NB4 (cell line): ENCODE results near the gene CPNE5.

Source experiments
- DNase-seq: peaks from one replicate; pipeline ENCODE4 v3.0.0; 2010; ENCODE audit warnings: low read depth
- H3K4me3 ChIP-seq: one replicate; pipeline ENCODE4 v1.5.1; 2011; ENCODE audit warnings: mild to moderate bottlenecking, low read depth, low read length, moderate library complexity
- MYC ChIP-seq: IDR thresholded peaks from 2 replicates; pipeline ENCODE4 v1.6.1; 2011; ENCODE audit warnings: low read depth, low read length
- POLR2A ChIP-seq: IDR thresholded peaks from 2 replicates; pipeline ENCODE4 v1.6.1; 2011; ENCODE audit warnings: mild to moderate bottlenecking; ENCODE audit not compliant: insufficient read length; ENCODE audit errors: extremely low read depth
- TF ChIP-seq, protein P1 (sequence below): IDR thresholded peaks from one replicate; pipeline ENCODE4 v1.5.1; 2012; ENCODE audit warnings: low read depth, low read length
- TF ChIP-seq, protein P2 (sequence below): IDR thresholded peaks from 2 replicates; pipeline ENCODE4 v1.6.1; 2011; ENCODE audit warnings: low read depth, low read length

Gene CPNE5

DNA sequence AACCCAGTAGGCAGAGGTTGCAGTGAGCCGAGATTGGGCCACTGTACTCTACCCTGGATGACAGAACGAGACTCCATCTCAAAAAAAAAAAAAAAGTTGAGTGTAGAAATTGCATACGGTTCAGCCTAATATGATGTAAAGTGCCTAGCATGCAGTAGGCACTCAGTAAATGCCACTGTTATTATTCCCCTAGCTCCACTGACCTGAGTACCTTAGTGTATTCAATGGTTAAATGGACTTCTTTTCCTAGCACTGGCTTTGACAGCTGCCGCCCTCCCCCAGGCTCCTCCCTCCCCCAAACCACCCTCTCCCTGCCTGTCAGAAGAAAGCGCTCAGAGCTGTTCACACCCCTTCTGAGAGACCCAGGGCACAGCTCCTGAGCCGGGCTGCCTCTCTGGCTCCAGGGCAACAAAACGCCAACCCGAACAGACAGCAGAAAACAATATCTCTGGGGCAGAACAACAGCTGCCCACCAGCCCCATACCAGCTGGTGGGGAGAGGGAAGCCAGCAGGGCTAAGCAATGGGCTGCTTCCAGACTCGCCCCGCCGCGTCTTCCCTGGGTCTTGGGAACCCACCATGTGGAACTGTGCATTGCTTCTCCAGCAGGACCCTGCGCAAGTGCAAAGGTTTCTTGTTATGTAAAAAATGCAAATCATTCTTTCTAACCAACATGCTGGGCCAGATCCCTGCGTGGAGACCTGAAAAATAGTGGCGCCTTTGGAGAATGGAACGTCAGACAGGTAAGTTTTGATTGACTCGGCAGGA is 4.5 kb downstream of the CPNE5 start:
- no peak overlapping the region for H3K4me3 ChIP-seq
- DNase-seq, result no peak
- TF ChIP-seq MYC (no peak), POLR2A (no peak)
- TF ChIP-seq, protein P1, sequence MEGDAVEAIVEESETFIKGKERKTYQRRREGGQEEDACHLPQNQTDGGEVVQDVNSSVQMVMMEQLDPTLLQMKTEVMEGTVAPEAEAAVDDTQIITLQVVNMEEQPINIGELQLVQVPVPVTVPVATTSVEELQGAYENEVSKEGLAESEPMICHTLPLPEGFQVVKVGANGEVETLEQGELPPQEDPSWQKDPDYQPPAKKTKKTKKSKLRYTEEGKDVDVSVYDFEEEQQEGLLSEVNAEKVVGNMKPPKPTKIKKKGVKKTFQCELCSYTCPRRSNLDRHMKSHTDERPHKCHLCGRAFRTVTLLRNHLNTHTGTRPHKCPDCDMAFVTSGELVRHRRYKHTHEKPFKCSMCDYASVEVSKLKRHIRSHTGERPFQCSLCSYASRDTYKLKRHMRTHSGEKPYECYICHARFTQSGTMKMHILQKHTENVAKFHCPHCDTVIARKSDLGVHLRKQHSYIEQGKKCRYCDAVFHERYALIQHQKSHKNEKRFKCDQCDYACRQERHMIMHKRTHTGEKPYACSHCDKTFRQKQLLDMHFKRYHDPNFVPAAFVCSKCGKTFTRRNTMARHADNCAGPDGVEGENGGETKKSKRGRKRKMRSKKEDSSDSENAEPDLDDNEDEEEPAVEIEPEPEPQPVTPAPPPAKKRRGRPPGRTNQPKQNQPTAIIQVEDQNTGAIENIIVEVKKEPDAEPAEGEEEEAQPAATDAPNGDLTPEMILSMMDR, result no peak
- TF ChIP-seq, protein P2, sequence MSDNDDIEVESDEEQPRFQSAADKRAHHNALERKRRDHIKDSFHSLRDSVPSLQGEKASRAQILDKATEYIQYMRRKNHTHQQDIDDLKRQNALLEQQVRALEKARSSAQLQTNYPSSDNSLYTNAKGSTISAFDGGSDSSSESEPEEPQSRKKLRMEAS, result no peak

DNA sequence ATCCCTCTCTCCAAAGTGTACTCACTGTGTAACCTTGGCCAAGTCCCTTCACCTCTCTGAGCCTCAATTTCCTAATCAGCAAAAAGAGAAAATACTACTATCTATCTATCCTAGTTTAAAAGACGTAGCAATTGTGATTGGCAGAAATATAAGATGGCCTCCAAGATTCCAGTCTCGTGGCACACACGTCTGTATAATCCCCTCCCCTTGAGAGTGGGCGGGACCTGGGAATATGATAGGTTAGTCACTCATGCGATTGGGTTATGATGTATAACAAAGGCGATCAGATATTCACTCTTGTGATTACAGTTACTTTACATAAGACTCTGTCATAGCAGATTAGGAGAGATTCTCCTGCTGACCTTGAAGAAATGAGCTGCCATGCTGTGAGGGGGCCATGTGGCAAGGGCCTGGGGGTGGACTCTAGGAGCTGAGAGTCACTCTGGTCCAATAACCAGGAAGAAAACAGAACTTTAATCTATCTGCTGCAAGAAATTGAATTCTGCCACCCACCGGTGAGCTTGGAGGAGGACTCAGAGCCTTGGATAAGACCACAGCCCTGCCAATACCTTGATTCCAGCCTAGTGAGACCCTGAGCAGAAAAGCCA is 6.0 kb downstream of the CPNE5 start:
- no peak for DNase-seq
- no peak overlapping the region for H3K4me3 ChIP-seq
- TF ChIP-seq, protein P1, result no peak
- TF ChIP-seq MYC (no peak), POLR2A (no peak)
- TF ChIP-seq, protein P2, result no peak

DNA sequence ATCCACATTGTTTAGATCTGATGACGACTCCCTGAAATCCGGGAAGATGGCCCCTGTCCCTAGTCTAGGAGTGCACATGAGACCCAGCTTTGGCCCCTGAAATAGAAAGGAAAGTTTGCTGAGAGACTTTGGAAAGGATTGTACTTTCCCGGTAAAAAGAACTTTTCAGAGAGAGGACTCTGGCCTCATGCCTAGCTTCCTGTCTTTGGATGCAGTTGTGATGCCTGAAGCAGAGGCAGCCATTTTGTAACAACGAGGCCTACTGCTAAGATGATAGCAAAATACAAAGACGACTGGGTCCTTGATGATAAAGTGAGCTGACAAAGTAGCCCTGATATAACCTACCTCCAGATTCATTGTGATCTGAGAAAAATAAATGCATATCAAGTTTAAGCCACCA is 6.9 kb downstream of the CPNE5 start:
- DNase-seq, result no peak
- TF ChIP-seq, protein P1, result no peak
- TF ChIP-seq POLR2A (no peak), MYC (no peak)
- TF ChIP-seq, protein P2, result no peak

DNA sequence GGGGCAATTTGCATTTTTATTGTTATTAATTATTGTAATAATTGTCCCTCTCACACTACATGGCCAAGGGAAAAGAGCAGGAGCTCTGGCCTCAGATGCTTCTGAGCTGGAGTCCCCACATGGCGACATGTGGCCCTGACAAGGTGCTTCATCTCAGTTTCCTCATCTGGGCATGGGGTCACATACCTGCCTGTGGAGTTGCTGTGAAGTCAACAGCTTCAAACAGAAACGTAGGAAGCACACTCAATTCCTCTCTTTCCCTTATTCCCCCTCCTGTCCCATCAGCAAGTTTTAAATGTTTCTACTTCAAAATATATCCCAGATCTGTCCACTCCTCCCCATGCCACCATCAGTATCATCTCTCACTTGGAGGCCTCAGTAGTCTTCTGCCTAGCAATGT is 8.7 kb downstream of the CPNE5 start:
- TF ChIP-seq, protein P2, result no peak
- TF ChIP-seq MYC (no peak), POLR2A (no peak)
- TF ChIP-seq, protein P1, result no peak
- no peak for DNase-seq
- H3K4me3 ChIP-seq, result no peak overlapping the region

More for the DNA sequence above, 6.9 kb downstream of the CPNE5 start:
- no peak overlapping the region for H3K4me3 ChIP-seq

DNA sequence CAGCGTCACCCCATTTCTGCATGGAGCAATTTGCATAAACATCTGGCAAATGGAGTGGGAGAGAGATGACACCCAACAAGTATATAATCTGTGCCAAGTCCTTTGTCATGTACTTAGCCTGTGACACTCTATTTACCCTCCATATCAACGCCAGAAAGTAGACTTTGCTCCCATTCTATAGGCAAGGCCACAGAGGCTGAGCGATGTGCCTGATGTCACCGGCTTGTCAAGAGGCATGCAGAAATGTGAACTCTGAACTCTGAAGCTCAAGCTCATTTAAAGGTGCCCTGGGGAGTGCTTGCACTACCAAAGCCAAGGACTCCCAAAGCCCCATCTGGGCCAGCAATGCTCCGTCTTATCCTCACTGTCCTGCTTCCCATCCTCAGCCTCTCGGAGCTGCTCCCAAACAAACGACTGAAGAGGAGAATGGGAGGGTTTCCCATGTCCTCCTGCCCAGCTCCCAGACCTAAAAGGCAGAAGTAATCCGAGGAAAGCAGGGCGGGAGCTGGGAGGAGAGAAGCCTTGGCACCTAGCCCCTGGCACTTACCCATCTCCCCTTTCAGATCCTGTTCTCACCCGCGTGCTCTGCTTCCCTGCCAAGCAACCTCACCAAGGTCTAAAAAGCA is 9.2 kb downstream of the CPNE5 start:
- H3K4me3 ChIP-seq, result no peak overlapping the region
- TF ChIP-seq MYC (no peak), POLR2A (no peak)
- TF ChIP-seq, protein P1, result no peak
- TF ChIP-seq, protein P2, result no peak
- DNase-seq, result no peak
